H9 (cell line): ENCODE data around the gene TEX261. TPM values are rescaled to one million over a fixed set of nuclear protein-coding genes. Genes with fewer than 3 reads are reported as not detected.
A peak's percentile ranks its signal among the peaks of the same experiment; 100 is the strongest.

Experiments used
- DNase-seq: peaks from one replicate; pipeline ENCODE4 v3.0.0-alpha.2; 2017
- H2AFZ ChIP-seq: one replicate; pipeline ENCODE4 v1.6.1; 2013; ENCODE audit warnings: mild to moderate bottlenecking, low read length, control low read depth, moderate library complexity
- H2AK5ac ChIP-seq: 2 replicates; pipeline ENCODE4 v1.6.1; 2013; ENCODE audit warnings: low read length, control low read depth, mixed read lengths; ENCODE audit not compliant: insufficient read length
- H2BK120ac ChIP-seq: one replicate; pipeline ENCODE4 v1.6.1; 2013; ENCODE audit warnings: low read depth, mild to moderate bottlenecking, low read length, control low read depth, inconsistent platforms; ENCODE audit not compliant: poor library complexity, severe bottlenecking
- H2BK12ac ChIP-seq: 2 replicates; pipeline ENCODE4 v1.6.1; 2013; ENCODE audit warnings: low read length, control low read depth, mixed read lengths, low read depth; ENCODE audit not compliant: insufficient read length
- H2BK15ac ChIP-seq: 2 replicates; pipeline ENCODE4 v1.6.1; 2013; ENCODE audit warnings: low read depth, low read length, control low read depth
- H2BK20ac ChIP-seq: one replicate; pipeline ENCODE4 v1.6.1; 2013; ENCODE audit warnings: low read depth, mild to moderate bottlenecking, low read length, control low read depth, inconsistent platforms; ENCODE audit not compliant: poor library complexity, severe bottlenecking
- H2BK5ac ChIP-seq: 2 replicates; pipeline ENCODE4 v1.6.1; 2013; ENCODE audit warnings: low read length, control low read depth, mixed read lengths; ENCODE audit not compliant: insufficient read length
- H3K14ac ChIP-seq: 2 replicates; pipeline ENCODE4 v1.6.1; 2013; ENCODE audit warnings: low read length, control low read depth; ENCODE audit not compliant: insufficient read depth
- H3K18ac ChIP-seq: 2 replicates; pipeline ENCODE4 v1.6.1; 2013; ENCODE audit warnings: low read depth, mild to moderate bottlenecking, mixed read lengths, low read length, control low read depth; ENCODE audit not compliant: insufficient read length
- H3K23ac ChIP-seq: 2 replicates; pipeline ENCODE4 v1.6.1; 2013; ENCODE audit warnings: low read length, control low read depth, mixed read lengths, low read depth; ENCODE audit not compliant: insufficient read length
- H3K23me2 ChIP-seq: 2 replicates; pipeline ENCODE4 v1.6.1; 2013; ENCODE audit warnings: low read depth, mild to moderate bottlenecking, mixed read lengths, low read length, control low read depth; ENCODE audit not compliant: insufficient read length, poor library complexity, severe bottlenecking
- H3K27ac ChIP-seq: 2 replicates; pipeline ENCODE4 v1.5.1; 2013; ENCODE audit warnings: low read length, control low read depth, mixed read lengths, low read depth; ENCODE audit not compliant: insufficient read length
- H3K27me3 ChIP-seq: 2 replicates; pipeline ENCODE4 v1.6.1; 2013; ENCODE audit warnings: low read length, control low read depth, inconsistent platforms; ENCODE audit not compliant: insufficient read depth
- H3K4ac ChIP-seq: 2 replicates; pipeline ENCODE4 v1.6.1; 2013; ENCODE audit warnings: low read depth, mild to moderate bottlenecking, control low read depth, inconsistent platforms, low read length, moderate library complexity
- H3K4me1 ChIP-seq: 2 replicates; pipeline ENCODE4 v1.6.1; 2013; ENCODE audit warnings: low read length, control low read depth, inconsistent platforms; ENCODE audit not compliant: insufficient read depth
- H3K4me2 ChIP-seq: 2 replicates; pipeline ENCODE4 v1.6.1; 2013; ENCODE audit warnings: low read length, control low read depth, mixed read lengths; ENCODE audit not compliant: insufficient read length, insufficient read depth
- H3K56ac ChIP-seq: 2 replicates; pipeline ENCODE4 v1.6.1; 2013; ENCODE audit warnings: low read depth, mild to moderate bottlenecking, mixed read lengths, low read length, control low read depth; ENCODE audit not compliant: insufficient read length
- H3K79me1 ChIP-seq: 2 replicates; pipeline ENCODE4 v1.6.1; 2013; ENCODE audit warnings: low read depth, mild to moderate bottlenecking, moderate library complexity, low read length, control low read depth, inconsistent platforms; ENCODE audit not compliant: insufficient read depth, poor library complexity, severe bottlenecking
- H3K79me2 ChIP-seq: 2 replicates; pipeline ENCODE4 v1.6.1; 2013; ENCODE audit warnings: low read length, control low read depth, inconsistent platforms; ENCODE audit not compliant: insufficient read depth
- H3K9ac ChIP-seq: 2 replicates; pipeline ENCODE4 v1.6.1; 2013; ENCODE audit warnings: low read length, control low read depth, mixed read lengths; ENCODE audit not compliant: insufficient read length; ENCODE audit errors: extremely low read depth
- H3K9me3 ChIP-seq: one replicate; pipeline ENCODE4 v1.6.1; 2013; ENCODE audit warnings: low read depth, low read length, inconsistent platforms; ENCODE audit not compliant: control insufficient read depth
- H3T11ph ChIP-seq: one replicate; pipeline ENCODE4 v1.6.1; 2013; ENCODE audit warnings: mild to moderate bottlenecking, low read length, control low read depth, inconsistent platforms
- H4K20me1 ChIP-seq: one replicate; pipeline ENCODE4 v1.6.1; 2013; ENCODE audit not compliant: control insufficient read depth, insufficient read length, insufficient read depth
- H4K5ac ChIP-seq: 2 replicates; pipeline ENCODE4 v1.6.1; 2013; ENCODE audit warnings: low read depth, mild to moderate bottlenecking, mixed read lengths, low read length, control low read depth; ENCODE audit not compliant: insufficient read length
- H4K8ac ChIP-seq: replicated peaks from 2 replicates; pipeline ENCODE4 v1.6.1; 2013; ENCODE audit warnings: low read length, control low read depth, mixed read lengths, low read depth; ENCODE audit not compliant: insufficient read length
- H4K91ac ChIP-seq: 2 replicates; pipeline ENCODE4 v1.6.1; 2013; ENCODE audit warnings: low read depth, mild to moderate bottlenecking, moderate library complexity, mixed read lengths, low read length, control low read depth; ENCODE audit not compliant: insufficient read length
- H3K27ac Mint-ChIP-seq, 3 experiments: 2 replicates in 2 of 3; 3 replicates in 1 of 3; pipeline ENCODE4 v1.8.0; 2020 to 2021; ENCODE audit warnings: mixed read lengths in 3 of 3, mild to moderate bottlenecking in 1 of 3, moderate library complexity in 1 of 3
- H3K27me3 Mint-ChIP-seq: 2 replicates; pipeline ENCODE4 v1.8.0; 2021; ENCODE audit warnings: low read depth, mild to moderate bottlenecking, moderate library complexity, mixed read lengths
- H3K36me3 Mint-ChIP-seq, 3 experiments: 2 replicates in 2 of 3; 3 replicates in 1 of 3; pipeline ENCODE4 v1.8.0; 2020 to 2021; ENCODE audit warnings: low read depth in 3 of 3, mixed read lengths in 3 of 3; ENCODE audit not compliant: insufficient read depth in 1 of 3
- H3K4me1 Mint-ChIP-seq, 2 experiments: 2 replicates each; pipeline ENCODE4 v1.8.0; 2020; ENCODE audit warnings: mixed read lengths in 2 of 2
- H3K4me3 Mint-ChIP-seq, 2 experiments: 2 replicates in 1 of 2; 3 replicates in 1 of 2; pipeline ENCODE4 v1.8.0; 2020 to 2021; ENCODE audit warnings: mild to moderate bottlenecking in 2 of 2, mixed read lengths in 2 of 2, moderate library complexity in 1 of 2
- H3K9me3 Mint-ChIP-seq, 2 experiments: 2 replicates in 1 of 2; 3 replicates in 1 of 2; pipeline ENCODE4 v1.8.0; 2020; ENCODE audit warnings: mild to moderate bottlenecking in 2 of 2, mixed read lengths in 2 of 2, moderate library complexity in 1 of 2
- WGBS: extraction: QIAGEN DNeasy Blood & Tissue Kit; methylation state at CpG from one replicate; pipeline ENCODE4 v1.1.7; 2013; ENCODE audit warnings: missing lambda C conversion rate, low lambda C conversion rate, mixed read lengths; ENCODE audit not compliant: insufficient read length; ENCODE audit errors: extremely low coverage; 5-methylcytosine and 5-hydroxymethylcytosine counted together
- total RNA-seq: library from RNA; stranded (reverse); gene quantifications from 2 replicates; pipeline ENCODE4 v1.2.1, GENCODE V29; 2021
- TF ChIP-seq, protein P1 (sequence below): fragments of 200-600 bp; sonication (generic); conservative IDR thresholded peaks from 3 replicates; pipeline ENCODE4 v1.8.0; 2021; ENCODE audit warnings: antibody characterized with exemption, mild to moderate bottlenecking

Gene TEX261
- total RNA-seq, 1 experiment from 2014 or later = 19.2 TPM

DNA sequence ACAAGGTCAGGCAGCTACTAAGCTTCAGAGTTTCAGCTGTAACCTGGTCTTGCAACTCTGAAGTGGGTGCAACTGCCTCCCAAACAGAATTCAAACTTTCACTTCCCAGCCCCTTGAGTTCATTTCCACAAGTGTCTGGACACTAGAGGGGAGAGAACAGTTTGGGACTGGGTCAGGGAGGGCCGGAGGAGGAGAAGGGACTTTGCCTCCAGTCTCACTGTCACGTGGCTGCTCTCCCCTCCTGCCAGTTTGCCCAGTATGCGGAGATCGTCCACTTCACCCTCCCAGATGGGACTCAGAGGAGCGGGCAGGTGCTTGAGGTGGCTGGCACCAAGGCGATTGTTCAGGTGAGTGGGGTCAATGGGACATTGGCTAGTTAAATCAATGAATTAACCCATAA is 36.9 kb downstream of the TEX261 start:
- DNase-seq = peak; percentile 20
- Histone ChIP-seq H3K23me2 (no peaks in the 10 kb centered on the region), H3K18ac (no peak overlapping the region), H3K23ac (no peak overlapping the region), H4K5ac (no peak overlapping the region), H4K91ac (no peak overlapping the region), H2BK120ac (no peak overlapping the region), H2BK15ac (no peak overlapping the region; the same call in 1 of the 2 replicates), H3K79me2 (no peaks in the 10 kb centered on the region), H3K9me3 (no peaks in the 10 kb centered on the region), H3K4me2 (no peak overlapping the region), H3T11ph (no peak overlapping the region), H3K27ac (no peak overlapping the region), H3K4ac (no peak overlapping the region), H3K27me3 (no peaks in the 10 kb centered on the region; the same call in 1 of the 2 replicates), H3K79me1 (no peaks in the 10 kb centered on the region), H4K8ac (no peak overlapping the region), H3K14ac (no peak overlapping the region), H3K4me1 (no peaks in the 10 kb centered on the region), H2BK20ac (no peak overlapping the region), H4K20me1 (peaks cover 3% of the 10 kb centered on the region), H3K56ac (no peak overlapping the region), H2BK5ac (no peak overlapping the region), H2BK12ac (no peak overlapping the region), H3K9ac (no peak overlapping the region), H2AK5ac (no peak overlapping the region), H2AFZ (no peak overlapping the region)
- Mint-ChIP-seq H3K4me3 (no peak overlapping the region), H3K36me3 (no peaks in the 10 kb centered on the region), H3K4me1 (no peaks in the 10 kb centered on the region), H3K9me3 (no peaks in the 10 kb centered on the region), H3K27ac (no peak overlapping the region; a peak in 1 of 7 replicates), H3K27me3 (peaks cover 78% of the 10 kb centered on the region)
- TF ChIP-seq, protein P1, sequence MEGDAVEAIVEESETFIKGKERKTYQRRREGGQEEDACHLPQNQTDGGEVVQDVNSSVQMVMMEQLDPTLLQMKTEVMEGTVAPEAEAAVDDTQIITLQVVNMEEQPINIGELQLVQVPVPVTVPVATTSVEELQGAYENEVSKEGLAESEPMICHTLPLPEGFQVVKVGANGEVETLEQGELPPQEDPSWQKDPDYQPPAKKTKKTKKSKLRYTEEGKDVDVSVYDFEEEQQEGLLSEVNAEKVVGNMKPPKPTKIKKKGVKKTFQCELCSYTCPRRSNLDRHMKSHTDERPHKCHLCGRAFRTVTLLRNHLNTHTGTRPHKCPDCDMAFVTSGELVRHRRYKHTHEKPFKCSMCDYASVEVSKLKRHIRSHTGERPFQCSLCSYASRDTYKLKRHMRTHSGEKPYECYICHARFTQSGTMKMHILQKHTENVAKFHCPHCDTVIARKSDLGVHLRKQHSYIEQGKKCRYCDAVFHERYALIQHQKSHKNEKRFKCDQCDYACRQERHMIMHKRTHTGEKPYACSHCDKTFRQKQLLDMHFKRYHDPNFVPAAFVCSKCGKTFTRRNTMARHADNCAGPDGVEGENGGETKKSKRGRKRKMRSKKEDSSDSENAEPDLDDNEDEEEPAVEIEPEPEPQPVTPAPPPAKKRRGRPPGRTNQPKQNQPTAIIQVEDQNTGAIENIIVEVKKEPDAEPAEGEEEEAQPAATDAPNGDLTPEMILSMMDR = no peak
- no CpG with 5 or more reads among the region's 6 CpGs for WGBS
